ENCODE data around the gene SBDS.
"Not testable (repeated sequence)": the region's sequence is repeated elsewhere in the genome, so short reads cannot be mapped to it uniquely, and the experiment has no call there.

- not testable (repeated sequence) for TF ChIP-seq CTCF (IDR thresholded peaks at IDR 0.05; ENCODE audit: insufficient read depth, low read length); POLR2AphosphoS5 (IDR thresholded peaks at IDR 0.05; ENCODE audit: low read depth); GABPA (IDR thresholded peaks at IDR 0.05; ENCODE audit: low read depth); SPI1 (IDR thresholded peaks at IDR 0.05; ENCODE audit: borderline replicate concordance, low read depth); REST (IDR thresholded peaks at IDR 0.05; ENCODE audit: insufficient replicate concordance, low read depth)
Observed at GRCh38 chr7:66969001-66969400, 26.4 kb downstream of the SBDS start.
